ENCODE results near the gene GPR26. TPM values are rescaled to one million over a fixed set of nuclear protein-coding genes. Genes with fewer than 3 reads are reported as not detected.

Gene GPR26
- total and polyA plus RNA-seq, 2 donors (not counting 1 experiment from before 2014, with no cell fraction given) = not detected

GRCh38 chr10:123665491-123666286 lies 466 bp upstream of the GPR26 start:
- no peak overlapping the region for H3K9ac ChIP-seq (ENCODE audit: low read length)
- H3K27me3 ChIP-seq (replicated peaks in 1 of 4; ENCODE audit: control extremely low read depth in 1 of 4, control insufficient read depth in 3 of 4, insufficient read depth in 4 of 4, low read length in 3 of 4) = peaks cover 0 to 9% (median 1%) of the 10 kb centered on the region in 4 experiments
- TF ChIP-seq, protein P1, sequence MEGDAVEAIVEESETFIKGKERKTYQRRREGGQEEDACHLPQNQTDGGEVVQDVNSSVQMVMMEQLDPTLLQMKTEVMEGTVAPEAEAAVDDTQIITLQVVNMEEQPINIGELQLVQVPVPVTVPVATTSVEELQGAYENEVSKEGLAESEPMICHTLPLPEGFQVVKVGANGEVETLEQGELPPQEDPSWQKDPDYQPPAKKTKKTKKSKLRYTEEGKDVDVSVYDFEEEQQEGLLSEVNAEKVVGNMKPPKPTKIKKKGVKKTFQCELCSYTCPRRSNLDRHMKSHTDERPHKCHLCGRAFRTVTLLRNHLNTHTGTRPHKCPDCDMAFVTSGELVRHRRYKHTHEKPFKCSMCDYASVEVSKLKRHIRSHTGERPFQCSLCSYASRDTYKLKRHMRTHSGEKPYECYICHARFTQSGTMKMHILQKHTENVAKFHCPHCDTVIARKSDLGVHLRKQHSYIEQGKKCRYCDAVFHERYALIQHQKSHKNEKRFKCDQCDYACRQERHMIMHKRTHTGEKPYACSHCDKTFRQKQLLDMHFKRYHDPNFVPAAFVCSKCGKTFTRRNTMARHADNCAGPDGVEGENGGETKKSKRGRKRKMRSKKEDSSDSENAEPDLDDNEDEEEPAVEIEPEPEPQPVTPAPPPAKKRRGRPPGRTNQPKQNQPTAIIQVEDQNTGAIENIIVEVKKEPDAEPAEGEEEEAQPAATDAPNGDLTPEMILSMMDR (IDR thresholded peaks at IDR 0.05) = no peak
- TF ChIP-seq EZH2 (IDR thresholded peaks at IDR 0.05; ENCODE audit: borderline replicate concordance, insufficient read depth, low read depth, low read length, poor library complexity, severe bottlenecking) = no peak
- no peaks in the 10 kb centered on the region for H4K20me1 ChIP-seq (ENCODE audit: control insufficient read depth, insufficient read depth, low read length, poor library complexity, severe bottlenecking)
- peaks cover 0 to 18% (median 3%) of the 10 kb centered on the region in 3 donors for H3K9me3 ChIP-seq (ENCODE audit: control extremely low read depth in 1 of 3, control insufficient read depth in 2 of 3, insufficient read depth in 1 of 3, low read length in 2 of 3)
- Mint-ChIP-seq H3K9me3 (ENCODE audit: insufficient read depth) (peaks cover 2% of the 10 kb centered on the region), H3K4me1 (no peaks in the 10 kb centered on the region), H3K4me3 (no peak overlapping the region), H3K27ac (no peak overlapping the region), H3K27me3 (peaks cover 46% of the 10 kb centered on the region)
- no peaks in the 10 kb centered on the region for H3K4me1 ChIP-seq (ENCODE audit: control insufficient read depth in 2 of 2, insufficient read depth in 2 of 2, low read length in 2 of 2)
- no peaks in the 10 kb centered on the region for H3K36me3 ChIP-seq (replicated peaks in 1 of 2; ENCODE audit: control extremely low read depth in 1 of 2, control insufficient read depth in 1 of 2, extremely low read depth in 1 of 2, insufficient read depth in 2 of 2, low read length in 1 of 2)
- no peak overlapping the region for H2AFZ ChIP-seq (ENCODE audit: insufficient read depth, low read depth, low read length, poor library complexity, severe bottlenecking)
- DNase-seq = no peak
- H3K4me2 ChIP-seq (replicated peaks; ENCODE audit: low read depth, low read length, poor library complexity, severe bottlenecking) = no peak overlapping the region
- no peak for ATAC-seq (ENCODE audit: low read depth)
- H3K4me3 ChIP-seq (ENCODE audit: control extremely low read depth in 1 of 5, extremely low read depth in 1 of 5, insufficient read depth in 1 of 5, low read depth in 2 of 5, low read length in 4 of 5) = no peak overlapping the region
- intact Hi-C loops (cut with micrococcal nuclease) = no loop called here
- no peak overlapping the region for H3K27ac ChIP-seq (ENCODE audit: low read length in 2 of 2)
- CTCF ChIA-PET = no interaction called here
- H3K79me2 ChIP-seq (ENCODE audit: control insufficient read depth, insufficient read depth, low read length) = no peaks in the 10 kb centered on the region
- 20% methylated on average over 46 of the region's 47 CpGs for WGBS (ENCODE audit: insufficient coverage)
- POLR2A ChIA-PET = no interaction called here

- H3K79me2 ChIP-seq (ENCODE audit: control insufficient read depth, insufficient read depth, low read length) = no peaks in the 10 kb centered on the region
- H2AFZ ChIP-seq (ENCODE audit: insufficient read depth, low read depth, low read length, poor library complexity, severe bottlenecking) = no peak overlapping the region
- H3K4me3 ChIP-seq (ENCODE audit: control extremely low read depth in 1 of 5, extremely low read depth in 1 of 5, insufficient read depth in 1 of 5, low read depth in 2 of 5, low read length in 4 of 5) = no peak overlapping the region
- Mint-ChIP-seq H3K27me3 (peaks cover 31% of the 10 kb centered on the region), H3K27ac (no peak overlapping the region), H3K4me1 (no peaks in the 10 kb centered on the region), H3K9me3 (ENCODE audit: insufficient read depth) (no peaks in the 10 kb centered on the region), H3K4me3 (no peak overlapping the region)
- no peak overlapping the region for H3K9ac ChIP-seq (ENCODE audit: low read length)
- ATAC-seq (ENCODE audit: low read depth) (no peak), DNase-seq (no peak)
- H3K36me3 ChIP-seq (replicated peaks in 1 of 2; ENCODE audit: control extremely low read depth in 1 of 2, control insufficient read depth in 1 of 2, extremely low read depth in 1 of 2, insufficient read depth in 2 of 2, low read length in 1 of 2) = no peaks in the 10 kb centered on the region
- no peak overlapping the region for H3K4me2 ChIP-seq (replicated peaks; ENCODE audit: low read depth, low read length, poor library complexity, severe bottlenecking)
- CTCF ChIA-PET = no interaction called here
- POLR2A ChIA-PET = no interaction called here
- intact Hi-C loops (cut with micrococcal nuclease) = no loop called here
- peaks cover 0 to 6% (median 0%) of the 10 kb centered on the region in 4 experiments for H3K27me3 ChIP-seq (replicated peaks in 1 of 4; ENCODE audit: control extremely low read depth in 1 of 4, control insufficient read depth in 3 of 4, insufficient read depth in 4 of 4, low read length in 3 of 4)
- TF ChIP-seq EZH2 (IDR thresholded peaks at IDR 0.05; ENCODE audit: borderline replicate concordance, insufficient read depth, low read depth, low read length, poor library complexity, severe bottlenecking) = no peak
- TF ChIP-seq, protein P1 (IDR thresholded peaks at IDR 0.05) = no peak
- no peaks in the 10 kb centered on the region for H4K20me1 ChIP-seq (ENCODE audit: control insufficient read depth, insufficient read depth, low read length, poor library complexity, severe bottlenecking)
- H3K9me3 ChIP-seq (ENCODE audit: control extremely low read depth in 1 of 3, control insufficient read depth in 2 of 3, insufficient read depth in 1 of 3, low read length in 2 of 3) = peaks cover 0 to 13% (median 0%) of the 10 kb centered on the region in 3 donors
- H3K27ac ChIP-seq (ENCODE audit: low read length in 2 of 2) = no peak overlapping the region
- H3K4me1 ChIP-seq (ENCODE audit: control insufficient read depth in 2 of 2, insufficient read depth in 2 of 2, low read length in 2 of 2) = no peaks in the 10 kb centered on the region
Measured at GRCh38 chr10:123669886-123670285, 3.7 kb downstream of the GPR26 start.

Measured in B cell (primary cell).